ENCODE results near the gene OBSCN. TPM values are rescaled to one million over a fixed set of nuclear protein-coding genes. Genes with fewer than 3 reads are reported as not detected.

Gene OBSCN
- total and polyA plus RNA-seq, 11 donors = 155 to 524 (median 354) TPM

GRCh38 chr1:228308085-228308601 lies 100.3 kb downstream of the OBSCN start:
- Histone ChIP-seq H3K4me1 (no peaks in the 10 kb centered on the region), H3K4me3 (no peak overlapping the region), H3K36me3 (peaks cover 0 to 65% (median 20%) of the 10 kb centered on the region in 9 donors), H3K27me3 (no peaks in the 10 kb centered on the region), H3K27ac (no peak overlapping the region), H3K9me3 (peaks cover 0 to 19% (median under 1%) of the 10 kb centered on the region in 12 donors)
- DNase-seq = peak in 3 of 5 donors; percentile 15 to 53 (median 17)
- intact Hi-C loops (cut with DNase I) = no loop called here
- TF ChIP-seq CTCF (IDR thresholded peaks at IDR 0.05) = no peak
- no peak for TF ChIP-seq POLR2A (IDR thresholded peaks at IDR 0.05)
- ATAC-seq = no peak
- 87 to 91% (median 89%) methylated on average over 17 to 18 of the region's 18 CpGs for WGBS, 4 donors

- no peak overlapping the region for H3K4me3 ChIP-seq
- H3K27ac ChIP-seq = no peak overlapping the region
- H3K27me3 ChIP-seq = no peaks in the 10 kb centered on the region
- 75 to 80% (median 78%) methylated on average over 6 to 8 of the region's 8 CpGs for WGBS, 4 donors
- H3K9me3 ChIP-seq = peaks cover 0 to 13% (median 0%) of the 10 kb centered on the region in 12 donors
- peaks cover 0 to 3% (median 0%) of the 10 kb centered on the region in 12 donors for H3K4me1 ChIP-seq
- intact Hi-C loops (cut with DNase I) = no loop called here
- peaks cover 0 to 59% (median 14%) of the 10 kb centered on the region in 9 donors for H3K36me3 ChIP-seq
- DNase-seq = peak in 2 of 5 donors; percentile 9 to 58
- no peak for ATAC-seq
- peak in 2 of 12 donors; percentile 4 to 5 for TF ChIP-seq CTCF (IDR thresholded peaks at IDR 0.05)
- TF ChIP-seq POLR2A (IDR thresholded peaks at IDR 0.05) = no peak
These were observed 100.9 kb downstream of the OBSCN start for GRCh38 chr1:228308628-228309325.

GRCh38 chr1:228309326-228310067 lies 101.7 kb downstream of the OBSCN start:
- ATAC-seq = no peak
- H3K4me1 ChIP-seq = peaks cover 0 to 10% (median 1%) of the 10 kb centered on the region in 12 donors
- WGBS, 4 donors = 82 to 86% (median 83%) methylated on average over 7 to 8 of the region's 8 CpGs
- intact Hi-C loops (cut with DNase I) = no loop called here
- H3K4me3 ChIP-seq = no peak overlapping the region
- no peaks in the 10 kb centered on the region for H3K27me3 ChIP-seq
- peaks cover 0 to 11% (median 0%) of the 10 kb centered on the region in 12 donors for H3K9me3 ChIP-seq
- peaks cover 0 to 52% (median 11%) of the 10 kb centered on the region in 9 donors for H3K36me3 ChIP-seq
- TF ChIP-seq POLR2A (IDR thresholded peaks at IDR 0.05) (no peak), CTCF (IDR thresholded peaks at IDR 0.05) (no peak)
- H3K27ac ChIP-seq = no peak overlapping the region
- peak in 2 of 5 donors; percentile 14 to 15 for DNase-seq

All from heart left ventricle (tissue), 16 donors.